HG03095 (cell line): Measurements from ENCODE around the gene ASB13.

ENCODE experiments used
- ATAC-seq: cut with Tn5 transposase; IDR thresholded peaks from one replicate; pipeline ENCODE4 v1.9.1; 2021; ENCODE audit warnings: moderate library complexity; ENCODE audit not compliant: unreplicated experiment

The ASB13 gene

GRCh38 chr10:5648494-5649457, 17.6 kb downstream of the ASB13 start:
- no peak for ATAC-seq

DNA sequence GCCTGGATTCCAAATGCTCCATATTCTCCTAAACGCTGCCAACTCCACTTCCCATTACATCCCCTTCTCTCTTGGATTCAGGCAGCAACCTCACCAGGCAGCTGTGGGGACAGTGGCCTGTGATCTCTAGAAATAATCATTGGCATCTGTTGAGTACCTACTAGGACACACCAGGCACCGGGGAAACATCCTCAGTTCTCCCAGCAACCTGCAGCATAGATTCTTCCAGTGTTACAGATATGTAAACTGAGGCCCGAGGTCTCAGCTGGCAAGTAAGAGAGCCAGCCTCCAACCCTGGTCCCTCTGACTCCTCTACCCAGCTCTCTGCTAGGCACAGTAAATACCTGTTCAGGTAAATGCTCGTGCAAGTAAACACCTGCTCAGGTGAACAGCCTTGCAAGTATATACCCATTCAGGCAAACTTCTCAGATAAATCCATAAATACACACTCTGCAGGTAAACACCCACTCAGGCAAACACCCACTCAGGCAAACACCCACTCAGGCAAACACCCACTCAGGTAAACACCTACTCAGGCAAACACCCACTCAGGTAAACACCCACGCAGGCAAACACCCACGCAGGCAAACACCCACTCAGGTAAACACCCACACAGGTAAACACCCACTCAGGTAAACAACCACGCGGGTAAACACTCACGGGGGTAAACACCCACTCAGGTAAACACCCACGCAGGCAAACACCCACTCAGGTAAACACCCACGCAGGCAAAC, 18.7 kb downstream of the ASB13 start:
- no peak for ATAC-seq

DNA sequence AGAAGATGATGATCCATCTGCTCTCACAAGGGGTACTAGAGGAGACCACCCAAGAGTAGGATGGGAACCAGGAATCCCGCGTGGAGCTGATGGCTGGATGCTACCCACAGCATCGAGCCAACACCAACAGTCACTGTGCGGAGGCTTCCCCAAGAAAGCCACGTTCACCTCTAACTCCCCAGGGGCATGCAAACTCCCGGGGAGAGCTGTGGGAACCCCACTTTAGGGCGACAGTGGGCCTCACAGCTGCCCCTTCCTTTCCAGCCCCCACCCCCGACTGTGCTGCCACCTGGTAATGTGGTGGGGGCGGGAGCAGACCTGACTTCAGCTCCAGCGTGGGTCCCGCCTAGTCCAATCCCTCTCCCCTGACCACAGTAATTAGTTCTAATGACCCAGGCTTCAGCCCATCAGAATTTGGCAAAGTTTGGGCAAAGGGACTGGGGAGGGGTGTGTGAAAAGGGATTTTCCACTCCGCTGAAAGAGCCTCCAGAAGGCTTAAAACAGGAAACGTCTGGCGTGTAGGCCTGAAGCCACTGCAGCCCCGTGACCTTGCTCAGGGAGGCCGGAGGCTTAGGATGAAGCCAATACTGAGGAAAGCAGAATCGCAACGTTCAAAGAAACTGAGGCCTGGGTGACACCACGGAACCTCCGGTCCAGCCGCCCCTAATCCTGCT, 20.3 kb downstream of the ASB13 start:
- ATAC-seq, result no peak

DNA sequence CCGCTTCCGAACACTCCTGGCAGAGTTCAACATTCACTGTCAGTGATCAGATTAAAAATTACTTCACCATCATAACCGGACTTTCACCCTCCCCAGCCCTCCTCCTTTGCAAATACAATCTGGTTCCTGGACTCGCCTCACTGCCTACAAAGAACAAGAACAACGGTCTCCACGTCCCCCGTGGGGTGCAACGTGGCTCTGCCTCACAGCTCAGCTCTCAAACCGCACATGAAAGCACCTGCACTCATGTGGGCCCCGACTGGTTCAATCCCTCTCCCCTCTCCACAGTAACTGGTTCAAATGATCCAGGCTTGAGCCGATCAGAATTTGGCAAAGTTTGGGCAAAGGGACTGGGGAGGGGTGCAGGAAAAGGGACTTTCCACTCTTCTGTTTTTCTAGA, 21.0 kb downstream of the ASB13 start:
- no peak for ATAC-seq

DNA sequence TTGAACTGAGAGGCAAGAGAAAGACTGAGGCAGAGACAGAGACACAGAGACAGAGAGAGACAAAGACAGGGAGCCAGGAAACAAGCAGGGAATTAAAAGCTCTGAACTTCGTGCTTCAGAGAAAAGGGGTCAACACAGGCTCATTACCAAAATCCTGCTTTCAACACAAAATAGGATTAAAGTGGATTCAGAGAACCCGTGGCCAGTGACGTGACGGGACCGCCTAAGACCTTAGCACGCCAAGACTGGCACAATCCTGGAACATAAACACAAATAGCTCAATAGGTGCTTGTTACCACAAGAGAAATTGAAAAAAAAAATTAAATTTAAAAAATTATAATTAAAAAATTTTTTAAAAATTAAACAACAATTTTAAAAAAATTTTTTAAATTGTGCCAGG, 21.5 kb downstream of the ASB13 start:
- ATAC-seq, result no peak

- no peak for ATAC-seq
Measured at GRCh38 chr10:5643346-5644067, 22.9 kb downstream of the ASB13 start.

- ATAC-seq, result no peak
Measured at GRCh38 chr10:5641501-5641900, 24.9 kb downstream of the ASB13 start.

DNA sequence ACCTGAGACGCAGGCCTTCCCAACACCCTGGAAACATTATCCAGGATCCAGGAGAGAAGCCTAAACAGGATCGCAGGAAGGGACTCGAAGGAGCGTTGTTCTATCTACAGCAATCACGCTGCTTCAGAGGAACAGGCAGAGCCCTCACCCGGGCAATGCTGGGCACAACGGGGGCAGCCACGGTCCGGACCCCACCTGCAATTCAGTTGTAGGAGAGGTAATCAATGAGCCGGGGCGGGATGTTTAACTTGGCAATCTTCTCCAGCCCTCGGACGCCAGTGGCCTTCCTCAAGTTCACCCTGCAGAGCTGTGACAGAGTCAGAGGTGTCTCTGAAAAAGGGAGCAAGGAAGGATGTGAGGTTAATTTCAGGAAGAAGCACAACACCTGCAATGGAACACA, 25.9 kb downstream of the ASB13 start:
- ATAC-seq, result no peak

- ATAC-seq, result no peak
Measured at GRCh38 chr10:5640036-5640435, 26.4 kb downstream of the ASB13 start.

DNA sequence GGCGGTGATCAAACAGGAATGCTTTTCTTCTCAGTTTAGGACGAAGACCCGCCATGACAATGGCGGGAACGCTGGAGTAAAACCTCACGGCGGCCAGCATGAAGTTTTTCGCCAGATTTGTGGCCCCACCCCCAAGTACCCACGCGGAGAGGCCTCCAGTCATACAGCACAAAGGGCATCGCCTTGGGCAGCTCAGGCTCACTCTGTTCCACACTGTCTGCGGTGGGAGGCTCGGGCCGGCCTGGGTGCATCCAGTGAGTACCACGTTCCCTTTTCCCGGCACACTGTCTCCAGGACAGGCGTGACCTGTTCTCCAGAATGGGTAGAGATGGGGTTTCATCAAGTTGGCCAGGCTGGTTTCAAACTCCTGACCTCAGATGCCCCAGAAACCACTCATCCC, 27.3 kb downstream of the ASB13 start:
- ATAC-seq, result no peak

- ATAC-seq, result no peak
Measured at GRCh38 chr10:5638494-5638893, 27.9 kb downstream of the ASB13 start.

- ATAC-seq, result no peak
Measured at GRCh38 chr10:5634918-5635317, 31.5 kb downstream of the ASB13 start.

DNA sequence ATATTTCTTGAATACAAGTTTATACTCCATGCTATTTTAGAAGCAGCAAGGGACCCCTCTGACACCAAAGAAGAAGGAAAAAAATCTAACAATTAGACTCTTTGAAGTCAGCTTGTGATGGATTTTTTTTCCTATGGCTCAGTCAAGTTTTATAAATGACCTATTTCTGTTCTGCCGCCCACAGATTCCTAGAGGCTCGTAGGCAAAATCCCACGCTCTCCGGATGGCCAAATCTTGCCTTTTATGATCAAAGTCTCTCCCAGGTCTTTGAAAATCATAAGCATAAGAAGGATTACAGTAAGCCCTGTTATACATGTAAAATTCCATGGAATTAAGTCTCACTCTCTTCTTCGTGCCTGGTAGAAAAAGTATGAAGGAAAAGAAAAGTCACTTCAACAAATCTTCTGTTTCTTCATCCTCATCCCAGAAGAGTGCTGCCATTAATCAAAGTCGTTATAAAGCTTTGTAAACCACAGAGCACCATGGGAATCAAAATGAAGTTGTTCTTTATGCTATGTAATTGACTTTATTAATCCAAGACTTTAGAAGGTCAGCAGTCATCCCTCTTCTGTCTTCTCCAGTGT, 33.1 kb downstream of the ASB13 start:
- ATAC-seq, result no peak

GRCh38 chr10:5632446-5632845, 33.9 kb downstream of the ASB13 start:
- no peak for ATAC-seq

DNA sequence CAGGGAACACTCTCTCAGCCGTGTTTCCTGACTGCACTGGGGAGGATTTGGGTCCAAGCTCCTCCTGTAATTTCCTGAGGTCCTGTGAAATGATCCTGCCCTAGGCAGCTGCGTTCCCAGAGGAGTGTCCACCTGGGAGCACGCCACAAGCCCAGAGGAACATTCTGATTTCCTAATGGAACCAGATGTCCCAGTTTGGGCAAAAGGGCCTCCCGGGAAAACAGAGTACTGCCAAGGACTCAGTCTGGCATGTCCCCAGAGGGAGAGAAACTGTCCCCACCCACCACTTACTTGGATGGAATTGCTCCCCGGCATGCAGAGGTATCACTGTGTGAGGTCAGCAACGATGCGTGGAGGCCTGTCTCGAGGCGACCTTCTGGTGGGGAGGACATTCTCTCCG, 34.5 kb downstream of the ASB13 start:
- no peak for ATAC-seq

GRCh38 chr10:5630112-5630436, 36.3 kb downstream of the ASB13 start:
- no peak for ATAC-seq

GRCh38 chr10:5629303-5630111, 36.9 kb downstream of the ASB13 start:
- peak; percentile 81 for ATAC-seq

GRCh38 chr10:5628451-5629302, 37.7 kb downstream of the ASB13 start:
- no peak for ATAC-seq

- ATAC-seq, result no peak
Measured at GRCh38 chr10:5627486-5628044, 38.8 kb downstream of the ASB13 start.
